ENCODE measurements around the gene PRKCSH. TPM values are rescaled to one million over a fixed set of nuclear protein-coding genes. Genes with fewer than 3 reads are reported as not detected.
A peak's percentile ranks its signal among the peaks of the same experiment; 100 is the strongest.
"Not testable (repeated sequence)": the region's sequence is repeated elsewhere in the genome, so short reads cannot be mapped to it uniquely, and the experiment has no call there.

Gene PRKCSH
- total and polyA plus RNA-seq, 3 donors from 2014 or later, result 214 to 266 (median 256) TPM

GRCh38 chr19:11456659-11457058, 21.2 kb downstream of the PRKCSH start:
- Histone ChIP-seq H3K9me3 (no peaks in the 10 kb centered on the region), H3K36me3 (ENCODE audit: low read depth, missing control alignments) (no peaks in the 10 kb centered on the region), H3K4me1 (no peaks in the 10 kb centered on the region), H3K27ac (no peak overlapping the region), H3K4me3 (no peak overlapping the region), H3K27me3 (no peaks in the 10 kb centered on the region)
- TF ChIP-seq, protein P1, sequence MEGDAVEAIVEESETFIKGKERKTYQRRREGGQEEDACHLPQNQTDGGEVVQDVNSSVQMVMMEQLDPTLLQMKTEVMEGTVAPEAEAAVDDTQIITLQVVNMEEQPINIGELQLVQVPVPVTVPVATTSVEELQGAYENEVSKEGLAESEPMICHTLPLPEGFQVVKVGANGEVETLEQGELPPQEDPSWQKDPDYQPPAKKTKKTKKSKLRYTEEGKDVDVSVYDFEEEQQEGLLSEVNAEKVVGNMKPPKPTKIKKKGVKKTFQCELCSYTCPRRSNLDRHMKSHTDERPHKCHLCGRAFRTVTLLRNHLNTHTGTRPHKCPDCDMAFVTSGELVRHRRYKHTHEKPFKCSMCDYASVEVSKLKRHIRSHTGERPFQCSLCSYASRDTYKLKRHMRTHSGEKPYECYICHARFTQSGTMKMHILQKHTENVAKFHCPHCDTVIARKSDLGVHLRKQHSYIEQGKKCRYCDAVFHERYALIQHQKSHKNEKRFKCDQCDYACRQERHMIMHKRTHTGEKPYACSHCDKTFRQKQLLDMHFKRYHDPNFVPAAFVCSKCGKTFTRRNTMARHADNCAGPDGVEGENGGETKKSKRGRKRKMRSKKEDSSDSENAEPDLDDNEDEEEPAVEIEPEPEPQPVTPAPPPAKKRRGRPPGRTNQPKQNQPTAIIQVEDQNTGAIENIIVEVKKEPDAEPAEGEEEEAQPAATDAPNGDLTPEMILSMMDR (IDR thresholded peaks at IDR 0.05), result no peak
- TF ChIP-seq POLR2A (IDR thresholded peaks at IDR 0.05), result no peak
- intact Hi-C loops (cut with DNase I; ENCODE audit: low total_unique reads), result no loop called here
- DNase-seq, result no peak
- 81 to 90% methylated on average over 5 to 7 of the region's 7 CpGs for WGBS, 2 donors

DNA sequence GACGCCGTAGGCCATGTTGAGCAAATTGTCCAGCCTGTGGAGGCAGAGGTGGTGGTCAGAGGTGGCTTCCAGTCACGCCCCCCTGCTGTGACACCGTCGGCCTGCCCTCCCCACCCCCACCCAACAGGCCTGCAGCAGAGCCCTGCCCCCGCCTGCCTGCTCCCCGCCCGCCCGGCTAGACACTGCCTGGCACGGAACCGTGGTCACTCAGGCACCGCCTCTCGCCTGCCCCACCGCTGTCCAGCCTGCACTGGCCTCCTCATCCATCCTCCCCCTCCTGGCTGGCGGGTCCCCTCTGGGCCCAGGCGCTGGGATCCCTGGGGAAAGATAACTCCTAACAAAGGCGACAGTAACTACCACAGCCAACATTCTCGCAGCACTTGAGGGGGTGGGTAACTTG, 21.7 kb downstream of the PRKCSH start:
- no peak overlapping the region for H3K27ac ChIP-seq
- TF ChIP-seq POLR2A (IDR thresholded peaks at IDR 0.05), result no peak
- TF ChIP-seq, protein P1 (IDR thresholded peaks at IDR 0.05), result no peak
- WGBS, 2 donors, result 30 to 55% methylated on average over 2 to 17 of the region's 18 CpGs
- peak; percentile 59 for DNase-seq
- no peak overlapping the region for H3K4me3 ChIP-seq
- H3K36me3 ChIP-seq (ENCODE audit: low read depth, missing control alignments), result no peaks in the 10 kb centered on the region
- no peaks in the 10 kb centered on the region for H3K9me3 ChIP-seq
- intact Hi-C loops (cut with DNase I; ENCODE audit: low total_unique reads), result no loop called here
- no peaks in the 10 kb centered on the region for H3K27me3 ChIP-seq
- H3K4me1 ChIP-seq, result no peaks in the 10 kb centered on the region

GRCh38 chr19:11457831-11458230, 22.4 kb downstream of the PRKCSH start:
- Histone ChIP-seq H3K36me3 (ENCODE audit: low read depth, missing control alignments) (no peaks in the 10 kb centered on the region), H3K27ac (no peak overlapping the region), H3K27me3 (no peaks in the 10 kb centered on the region), H3K9me3 (no peaks in the 10 kb centered on the region), H3K4me3 (no peak overlapping the region), H3K4me1 (no peaks in the 10 kb centered on the region)
- no peak for TF ChIP-seq POLR2A (IDR thresholded peaks at IDR 0.05)
- TF ChIP-seq, protein P1 (IDR thresholded peaks at IDR 0.05), result no peak
- WGBS, 2 donors, result 86 to 94% methylated on average over 6 to 20 of the region's 20 CpGs
- no peak for DNase-seq
- intact Hi-C loops (cut with DNase I; ENCODE audit: low total_unique reads), result no loop called here

GRCh38 chr19:11458236-11458900, 22.9 kb downstream of the PRKCSH start:
- TF ChIP-seq, protein P1 (IDR thresholded peaks at IDR 0.05), result no peak
- no peak for TF ChIP-seq POLR2A (IDR thresholded peaks at IDR 0.05)
- WGBS, 2 donors, result 89 to 92% methylated on average over 18 to 19 of the region's 19 CpGs
- Histone ChIP-seq H3K27ac (no peak overlapping the region), H3K9me3 (no peaks in the 10 kb centered on the region), H3K27me3 (no peaks in the 10 kb centered on the region), H3K4me3 (no peak overlapping the region), H3K4me1 (no peaks in the 10 kb centered on the region), H3K36me3 (ENCODE audit: low read depth, missing control alignments) (no peaks in the 10 kb centered on the region)
- intact Hi-C loops (cut with DNase I; ENCODE audit: low total_unique reads), result no loop called here
- no peak for DNase-seq

GRCh38 chr19:11458912-11459311, 23.5 kb downstream of the PRKCSH start:
- H3K27ac ChIP-seq; DNase-seq; H3K4me3 ChIP-seq; H3K36me3 ChIP-seq (ENCODE audit: low read depth, missing control alignments); intact Hi-C loops (cut with DNase I; ENCODE audit: low total_unique reads); H3K9me3 ChIP-seq; H3K27me3 ChIP-seq; H3K4me1 ChIP-seq: not testable (repeated sequence)
- WGBS, 2 donors, result 84 to 86% methylated on average over 11 of the region's 11 CpGs
